ENCODE data around the gene APOBR. TPM values are rescaled to one million over a fixed set of nuclear protein-coding genes. Genes with fewer than 3 reads are reported as not detected.

The APOBR gene
- total RNA-seq, 2 donors from 2014 or later: 60.8 to 87.4 TPM

- no peaks in the 10 kb centered on the region for H3K27me3 ChIP-seq
- H3K9ac ChIP-seq (ENCODE audit: low read depth in 2 of 2, low read length in 2 of 2): no peak overlapping the region
- no peaks in the 10 kb centered on the region for H3K36me3 ChIP-seq
- H3K27ac ChIP-seq: no peak overlapping the region
- no peak overlapping the region for H3K4me3 ChIP-seq
- DNase-seq: no peak
- no peaks in the 10 kb centered on the region for H3K9me3 ChIP-seq
- H3K4me1 ChIP-seq: no peaks in the 10 kb centered on the region
- no peak for TF ChIP-seq CTCF (IDR thresholded peaks at IDR 0.05)
- intact Hi-C loops (cut with DNase I): no loop called here
Observed at GRCh38 chr16:28501258-28502232, 7.1 kb downstream of the APOBR start.

GRCh38 chr16:28502290-28502689, 7.8 kb downstream of the APOBR start:
- Histone ChIP-seq H3K4me3 (no peak overlapping the region), H3K27me3 (no peaks in the 10 kb centered on the region), H3K4me1 (no peaks in the 10 kb centered on the region), H3K9me3 (no peaks in the 10 kb centered on the region), H3K36me3 (no peaks in the 10 kb centered on the region), H3K27ac (no peak overlapping the region), H3K9ac (ENCODE audit: low read depth in 2 of 2, low read length in 2 of 2) (no peak overlapping the region)
- intact Hi-C loops (cut with DNase I): no loop called here
- TF ChIP-seq CTCF (IDR thresholded peaks at IDR 0.05): no peak
- no peak for DNase-seq

GRCh38 chr16:28503470-28504259, 9.2 kb downstream of the APOBR start:
- H3K9me3 ChIP-seq: no peaks in the 10 kb centered on the region
- no peak for TF ChIP-seq CTCF (IDR thresholded peaks at IDR 0.05)
- no peak overlapping the region for H3K9ac ChIP-seq (ENCODE audit: low read depth in 2 of 2, low read length in 2 of 2)
- DNase-seq: no peak
- H3K36me3 ChIP-seq: no peaks in the 10 kb centered on the region
- no peak overlapping the region for H3K4me3 ChIP-seq
- no peaks in the 10 kb centered on the region for H3K4me1 ChIP-seq
- H3K27me3 ChIP-seq: no peaks in the 10 kb centered on the region
- H3K27ac ChIP-seq: no peak overlapping the region
- intact Hi-C loops (cut with DNase I): no loop called here

GRCh38 chr16:28504707-28505404, 10.4 kb downstream of the APOBR start:
- no peak for TF ChIP-seq CTCF (IDR thresholded peaks at IDR 0.05)
- Histone ChIP-seq H3K4me1 (no peaks in the 10 kb centered on the region), H3K4me3 (no peak overlapping the region), H3K36me3 (no peaks in the 10 kb centered on the region), H3K9me3 (no peaks in the 10 kb centered on the region), H3K27me3 (no peaks in the 10 kb centered on the region), H3K9ac (ENCODE audit: low read depth in 2 of 2, low read length in 2 of 2) (no peak overlapping the region), H3K27ac (no peak overlapping the region)
- peak; percentile 65 for DNase-seq
- intact Hi-C loops (cut with DNase I): no loop called here

- Histone ChIP-seq H3K9me3 (no peaks in the 10 kb centered on the region), H3K4me1 (no peaks in the 10 kb centered on the region), H3K9ac (ENCODE audit: low read depth in 2 of 2, low read length in 2 of 2) (no peak overlapping the region), H3K4me3 (no peak overlapping the region), H3K36me3 (no peaks in the 10 kb centered on the region), H3K27me3 (no peaks in the 10 kb centered on the region), H3K27ac (no peak overlapping the region)
- no peak for DNase-seq
- no peak for TF ChIP-seq CTCF (IDR thresholded peaks at IDR 0.05)
- intact Hi-C loops (cut with DNase I): no loop called here
Observed at GRCh38 chr16:28505489-28506137, 11.2 kb downstream of the APOBR start.
